Ovary (tissue), 3 donors: ENCODE results near the gene PHKB.

Experiments
- CTCF ChIP-seq, 3 donors: fragments of 450-650 bp in 2 of 3; fragments of 200-600 bp in 1 of 3; IDR thresholded peaks; one replicate each; pipeline versions ENCODE4 v1.5.1 to v1.8.0; 2016 to 2022; ENCODE audit warnings: antibody characterized with exemption in 3 of 3, mild to moderate bottlenecking in 1 of 3
- EP300 ChIP-seq: sonication (generic); formaldehyde crosslinking; IDR thresholded peaks from one replicate; pipeline ENCODE4 v1.6.1; 2017; ENCODE audit warnings: antibody characterized with exemption
- POLR2A ChIP-seq: fragments of 450-650 bp; IDR thresholded peaks from one replicate; pipeline ENCODE4 v1.6.1; 2017; ENCODE audit warnings: antibody characterized with exemption, mild to moderate bottlenecking, moderate library complexity
- donor health status: DM: no; HTN: no; CAD: no.

GRCh38 chr16:47713225-47713595 is 252.1 kb downstream of the PHKB start:
- TF ChIP-seq POLR2A (no peak), CTCF (IDR thresholded peaks at IDR 0.05) (no peak), EP300 (no peak)
